ENCODE results near the gene INTS2. TPM values are rescaled to one million over a fixed set of nuclear protein-coding genes. Genes with fewer than 3 reads are reported as not detected.

The INTS2 gene
- total RNA-seq, 6 experiments from 2014 or later, result 8.1 to 10.1 (median 9.5) TPM

DNA sequence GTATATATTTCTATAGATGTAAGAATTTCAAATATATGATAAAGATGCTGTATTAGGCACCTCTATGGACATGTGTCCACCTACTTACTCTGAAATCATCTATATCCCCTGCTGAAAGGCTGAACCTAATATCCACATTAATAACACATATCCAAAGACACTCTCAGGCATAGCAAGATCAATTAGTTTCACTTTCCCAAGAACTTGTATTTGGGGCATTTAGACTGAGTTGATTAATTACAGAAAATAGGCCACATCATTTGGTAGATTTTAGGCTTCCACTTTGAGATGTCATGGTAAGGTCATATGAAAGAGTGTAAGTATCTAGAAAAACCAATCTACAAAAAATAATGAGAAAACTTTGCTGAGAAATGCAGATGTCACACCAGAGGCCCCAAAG, 109.6 kb downstream of the INTS2 start:
- H3K27me3 Mint-ChIP-seq (ENCODE audit: insufficient read depth), result no peaks in the 10 kb centered on the region; the same call in 1 of the 2 replicates
- H3K27ac Mint-ChIP-seq, result no peak overlapping the region

DNA sequence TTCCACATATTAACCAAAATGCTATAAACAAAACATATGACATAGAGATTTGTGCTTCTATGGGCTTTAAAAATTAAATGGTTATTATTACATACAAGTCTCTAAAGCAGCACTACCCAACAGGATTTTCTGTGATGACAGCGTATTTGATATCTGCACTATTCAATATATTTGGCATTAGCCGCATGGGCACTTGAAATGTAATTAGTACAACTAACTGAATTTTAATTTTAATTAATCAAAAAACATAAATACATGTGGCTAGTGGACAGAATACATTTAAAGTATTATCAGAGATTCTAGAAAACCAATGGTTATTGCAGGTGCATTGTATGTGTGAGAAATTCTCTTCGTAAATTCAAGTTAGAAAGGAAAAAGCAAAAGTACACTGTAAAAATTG, 110.3 kb downstream of the INTS2 start:
- Mint-ChIP-seq H3K27ac (no peak overlapping the region), H3K27me3 (ENCODE audit: insufficient read depth) (no peaks in the 10 kb centered on the region; the same call in 1 of the 2 replicates), H3K4me1 (ENCODE audit: low read depth) (peaks cover 21% of the 10 kb centered on the region), H3K9me3 (peaks cover 4% of the 10 kb centered on the region; the same call in 1 of the 2 replicates), H3K36me3 (ENCODE audit: low read depth) (peaks cover 24% of the 10 kb centered on the region), H3K4me3 (no peak overlapping the region)
- DNase-seq, result no peak
- TF ChIP-seq, protein P1, sequence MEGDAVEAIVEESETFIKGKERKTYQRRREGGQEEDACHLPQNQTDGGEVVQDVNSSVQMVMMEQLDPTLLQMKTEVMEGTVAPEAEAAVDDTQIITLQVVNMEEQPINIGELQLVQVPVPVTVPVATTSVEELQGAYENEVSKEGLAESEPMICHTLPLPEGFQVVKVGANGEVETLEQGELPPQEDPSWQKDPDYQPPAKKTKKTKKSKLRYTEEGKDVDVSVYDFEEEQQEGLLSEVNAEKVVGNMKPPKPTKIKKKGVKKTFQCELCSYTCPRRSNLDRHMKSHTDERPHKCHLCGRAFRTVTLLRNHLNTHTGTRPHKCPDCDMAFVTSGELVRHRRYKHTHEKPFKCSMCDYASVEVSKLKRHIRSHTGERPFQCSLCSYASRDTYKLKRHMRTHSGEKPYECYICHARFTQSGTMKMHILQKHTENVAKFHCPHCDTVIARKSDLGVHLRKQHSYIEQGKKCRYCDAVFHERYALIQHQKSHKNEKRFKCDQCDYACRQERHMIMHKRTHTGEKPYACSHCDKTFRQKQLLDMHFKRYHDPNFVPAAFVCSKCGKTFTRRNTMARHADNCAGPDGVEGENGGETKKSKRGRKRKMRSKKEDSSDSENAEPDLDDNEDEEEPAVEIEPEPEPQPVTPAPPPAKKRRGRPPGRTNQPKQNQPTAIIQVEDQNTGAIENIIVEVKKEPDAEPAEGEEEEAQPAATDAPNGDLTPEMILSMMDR (IDR thresholded peaks at IDR 0.05), result no peak

More for the DNA sequence above, 109.6 kb downstream of the INTS2 start:
- Mint-ChIP-seq H3K36me3 (ENCODE audit: low read depth) (peaks cover 27% of the 10 kb centered on the region), H3K4me3 (no peak overlapping the region), H3K9me3 (peaks cover 4% of the 10 kb centered on the region; the same call in 1 of the 2 replicates), H3K4me1 (ENCODE audit: low read depth) (peaks cover 15% of the 10 kb centered on the region)
- no peak for DNase-seq
- TF ChIP-seq, protein P1 (IDR thresholded peaks at IDR 0.05), result no peak

DNA sequence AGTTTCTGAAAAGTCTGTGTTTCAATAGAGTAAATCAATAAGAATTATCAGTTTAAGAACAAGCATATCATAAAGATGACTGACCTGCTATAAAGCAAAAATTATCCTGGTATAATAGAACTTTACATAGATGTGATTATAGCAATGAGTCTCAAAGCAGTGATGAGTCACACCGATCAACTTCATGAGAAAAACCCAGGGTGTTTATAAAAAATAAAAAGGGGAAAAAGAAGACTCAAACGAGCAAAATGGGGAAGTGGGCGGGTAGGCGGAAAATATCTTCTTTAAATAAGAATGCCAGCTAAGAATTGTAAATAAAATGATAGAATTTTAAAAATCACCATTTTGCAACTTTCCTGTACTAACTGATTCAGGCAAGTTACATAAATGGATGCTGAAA, 111.2 kb downstream of the INTS2 start:
- Mint-ChIP-seq H3K27me3 (ENCODE audit: insufficient read depth) (no peaks in the 10 kb centered on the region; the same call in 1 of the 2 replicates), H3K27ac (no peak overlapping the region), H3K9me3 (peaks cover 1% of the 10 kb centered on the region; the same call in 1 of the 2 replicates), H3K4me3 (no peak overlapping the region), H3K4me1 (ENCODE audit: low read depth) (peaks cover 21% of the 10 kb centered on the region), H3K36me3 (ENCODE audit: low read depth) (peaks cover 16% of the 10 kb centered on the region)
- TF ChIP-seq, protein P1 (IDR thresholded peaks at IDR 0.05), result no peak
- DNase-seq, result no peak

DNA sequence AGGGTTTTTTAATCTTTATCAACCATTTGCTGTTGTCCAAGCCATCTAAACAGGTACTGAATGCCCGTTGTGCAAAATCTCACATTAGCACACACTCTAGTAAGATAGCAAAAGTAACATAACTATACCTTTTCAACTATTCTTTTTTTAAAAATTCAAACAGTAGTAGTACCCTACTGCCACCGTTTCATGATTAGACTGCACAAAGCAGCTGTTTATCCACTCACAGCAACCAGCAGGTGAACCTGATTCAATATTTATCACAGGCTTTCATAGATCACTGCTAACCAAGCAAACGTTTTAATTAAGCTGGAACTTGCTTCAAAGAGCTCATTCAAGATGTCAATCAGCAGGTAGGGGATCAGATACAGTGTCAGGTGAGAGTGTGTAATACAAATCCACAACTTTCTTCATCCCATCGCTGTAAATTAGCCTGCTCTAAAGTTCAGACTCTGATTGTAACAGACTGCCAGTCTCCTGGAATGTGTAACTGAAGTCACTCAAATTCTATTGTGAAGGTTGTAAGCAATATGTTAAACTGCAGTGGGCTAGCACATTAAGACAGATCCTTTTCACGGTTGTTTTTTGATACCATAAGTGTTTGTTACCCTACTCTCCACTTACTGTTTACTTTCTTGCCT, 111.8 kb downstream of the INTS2 start:
- Mint-ChIP-seq H3K36me3 (ENCODE audit: low read depth) (peaks cover 14% of the 10 kb centered on the region), H3K27me3 (ENCODE audit: insufficient read depth) (no peaks in the 10 kb centered on the region; the same call in 1 of the 2 replicates), H3K4me1 (ENCODE audit: low read depth) (peaks cover 21% of the 10 kb centered on the region), H3K27ac (no peak overlapping the region), H3K4me3 (no peak overlapping the region), H3K9me3 (no peaks in the 10 kb centered on the region)
- TF ChIP-seq, protein P1 (IDR thresholded peaks at IDR 0.05), result no peak
- no peak for DNase-seq

Other genes starting within 250 kb of the INTS2 start
- 1 to 10 TPM; 4.6 to 9.7 (median 8.5) TPM for gene BRIP1, start 64.5 kb downstream of the INTS2 start, total RNA-seq (2021; fragmentation: NEBNext Ultra II Directional; extraction: Animal tissue kit (Norgen Biotek cat#: 25700))
- 10 to 100 TPM; 29.0 to 40.5 (median 33.6) TPM for gene MED13, start 137.3 kb upstream of the INTS2 start, total RNA-seq (2021; fragmentation: NEBNext Ultra II Directional; extraction: Animal tissue kit (Norgen Biotek cat#: 25700))